GM19438 (cell line): ENCODE results near the gene SIGLEC14.

ENCODE experiments used
- ATAC-seq: cut with Tn5 transposase; IDR thresholded peaks from one replicate; pipeline ENCODE4 v1.9.1; 2021; ENCODE audit warnings: low read depth; ENCODE audit not compliant: unreplicated experiment

Gene SIGLEC14

GRCh38 chr19:51627491-51628138 is 19.0 kb downstream of the SIGLEC14 start:
- no peak for ATAC-seq

- ATAC-seq, result no peak
These were observed 19.9 kb downstream of the SIGLEC14 start for GRCh38 chr19:51626675-51627074.

- ATAC-seq, result no peak
These were observed 25.4 kb downstream of the SIGLEC14 start for GRCh38 chr19:51621178-51621577.

GRCh38 chr19:51615991-51616390 is 30.6 kb downstream of the SIGLEC14 start:
- no peak for ATAC-seq

GRCh38 chr19:51614789-51615188 is 31.8 kb downstream of the SIGLEC14 start:
- no peak for ATAC-seq

- no peak for ATAC-seq
These were observed 36.0 kb downstream of the SIGLEC14 start for GRCh38 chr19:51610576-51610975.

- no peak for ATAC-seq
These were observed 38.6 kb downstream of the SIGLEC14 start for GRCh38 chr19:51607920-51608562.

- ATAC-seq, result peak; percentile 88
These were observed 39.5 kb downstream of the SIGLEC14 start for GRCh38 chr19:51607077-51607476.

- ATAC-seq, result no peak
These were observed 44.3 kb downstream of the SIGLEC14 start for GRCh38 chr19:51602189-51602854.

- ATAC-seq, result no peak
These were observed 45.6 kb downstream of the SIGLEC14 start for GRCh38 chr19:51600940-51601580.

- no peak for ATAC-seq
These were observed 47.5 kb downstream of the SIGLEC14 start for GRCh38 chr19:51599084-51599483.

- ATAC-seq, result no peak
These were observed 48.3 kb downstream of the SIGLEC14 start for GRCh38 chr19:51598159-51598915.

- ATAC-seq, result no peak
These were observed 51.1 kb downstream of the SIGLEC14 start for GRCh38 chr19:51595190-51596175.

- no peak for ATAC-seq
These were observed 51.9 kb downstream of the SIGLEC14 start for GRCh38 chr19:51594774-51595109.

- peak; percentile 95 for ATAC-seq
These were observed 52.5 kb downstream of the SIGLEC14 start for GRCh38 chr19:51593969-51594773.

GRCh38 chr19:51593138-51593890 is 53.3 kb downstream of the SIGLEC14 start:
- no peak for ATAC-seq
